Fibroblast of villous mesenchyme (primary cell): ENCODE data around the gene GRN. TPM values are rescaled to one million over a fixed set of nuclear protein-coding genes. Genes with fewer than 3 reads are reported as not detected.
A peak's percentile ranks its signal among the peaks of the same experiment; 100 is the strongest.

Experiments
- DNase-seq: peaks from one replicate; pipeline ENCODE4 v3.0.0-alpha.2; 2010; ENCODE audit warnings: low read depth
- H3K4me3 ChIP-seq: 2 replicates; pipeline ENCODE4 v1.5.1; 2011; ENCODE audit warnings: low read depth, mild to moderate bottlenecking, low read length
- total RNA-seq: library from RNA; depleted of rRNA; stranded (reverse); fragments of >200 nt; gene quantifications from 2 replicates; pipeline ENCODE4 v1.2.3, GENCODE V29; 2012
- TF ChIP-seq, protein P1 (sequence below): IDR thresholded peaks from 2 replicates; pipeline ENCODE4 v1.5.1; 2012; ENCODE audit warnings: low read depth, mild to moderate bottlenecking, low read length; ENCODE audit not compliant: insufficient read depth

The GRN gene
- total RNA-seq, 1 donor, result 165 TPM

DNA sequence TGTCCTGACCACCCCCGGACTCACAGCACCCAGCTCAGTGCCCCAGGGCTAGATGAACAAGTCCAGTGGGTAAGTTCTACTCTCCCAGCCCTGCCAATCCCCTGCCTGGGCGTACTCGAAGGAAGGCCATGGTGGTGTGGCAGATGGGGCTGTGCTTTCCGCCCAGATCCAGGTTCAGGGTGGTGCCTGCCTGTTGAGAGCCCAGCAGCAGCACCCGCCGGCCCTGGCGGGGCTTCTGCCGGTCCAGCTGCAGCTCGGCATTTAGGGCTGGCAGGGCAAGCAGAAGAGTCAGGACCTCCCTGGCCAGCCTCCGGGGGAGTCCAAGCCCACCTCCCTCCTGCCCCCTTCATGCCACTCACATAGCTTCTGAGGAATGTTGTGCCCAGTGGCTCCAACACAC lies 34.8 kb downstream of the GRN start:
- no peak overlapping the region for H3K4me3 ChIP-seq
- TF ChIP-seq, protein P1, sequence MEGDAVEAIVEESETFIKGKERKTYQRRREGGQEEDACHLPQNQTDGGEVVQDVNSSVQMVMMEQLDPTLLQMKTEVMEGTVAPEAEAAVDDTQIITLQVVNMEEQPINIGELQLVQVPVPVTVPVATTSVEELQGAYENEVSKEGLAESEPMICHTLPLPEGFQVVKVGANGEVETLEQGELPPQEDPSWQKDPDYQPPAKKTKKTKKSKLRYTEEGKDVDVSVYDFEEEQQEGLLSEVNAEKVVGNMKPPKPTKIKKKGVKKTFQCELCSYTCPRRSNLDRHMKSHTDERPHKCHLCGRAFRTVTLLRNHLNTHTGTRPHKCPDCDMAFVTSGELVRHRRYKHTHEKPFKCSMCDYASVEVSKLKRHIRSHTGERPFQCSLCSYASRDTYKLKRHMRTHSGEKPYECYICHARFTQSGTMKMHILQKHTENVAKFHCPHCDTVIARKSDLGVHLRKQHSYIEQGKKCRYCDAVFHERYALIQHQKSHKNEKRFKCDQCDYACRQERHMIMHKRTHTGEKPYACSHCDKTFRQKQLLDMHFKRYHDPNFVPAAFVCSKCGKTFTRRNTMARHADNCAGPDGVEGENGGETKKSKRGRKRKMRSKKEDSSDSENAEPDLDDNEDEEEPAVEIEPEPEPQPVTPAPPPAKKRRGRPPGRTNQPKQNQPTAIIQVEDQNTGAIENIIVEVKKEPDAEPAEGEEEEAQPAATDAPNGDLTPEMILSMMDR, result no peak
- no peak for DNase-seq

DNA sequence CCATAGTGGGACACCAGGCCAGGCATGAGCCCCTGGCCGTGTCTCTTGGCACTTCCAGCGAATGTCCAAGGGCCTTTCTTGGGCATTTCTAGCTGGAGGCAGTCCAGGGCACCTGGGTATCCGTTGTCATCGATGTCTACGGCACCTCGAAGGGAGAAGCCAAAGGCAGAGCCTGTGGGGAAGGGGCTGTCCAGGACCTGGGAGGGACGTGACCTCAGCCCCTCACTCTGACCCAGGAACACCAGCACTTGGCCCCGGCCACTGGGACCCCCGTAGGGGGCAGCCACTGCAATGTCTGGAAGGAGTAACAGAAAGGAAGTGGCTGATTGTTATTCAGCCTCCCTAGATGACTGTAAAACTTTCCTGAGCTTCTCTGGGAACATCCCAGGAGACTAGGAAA lies 35.7 kb downstream of the GRN start:
- DNase-seq, result no peak
- TF ChIP-seq, protein P1, result no peak
- H3K4me3 ChIP-seq, result no peak overlapping the region

DNA sequence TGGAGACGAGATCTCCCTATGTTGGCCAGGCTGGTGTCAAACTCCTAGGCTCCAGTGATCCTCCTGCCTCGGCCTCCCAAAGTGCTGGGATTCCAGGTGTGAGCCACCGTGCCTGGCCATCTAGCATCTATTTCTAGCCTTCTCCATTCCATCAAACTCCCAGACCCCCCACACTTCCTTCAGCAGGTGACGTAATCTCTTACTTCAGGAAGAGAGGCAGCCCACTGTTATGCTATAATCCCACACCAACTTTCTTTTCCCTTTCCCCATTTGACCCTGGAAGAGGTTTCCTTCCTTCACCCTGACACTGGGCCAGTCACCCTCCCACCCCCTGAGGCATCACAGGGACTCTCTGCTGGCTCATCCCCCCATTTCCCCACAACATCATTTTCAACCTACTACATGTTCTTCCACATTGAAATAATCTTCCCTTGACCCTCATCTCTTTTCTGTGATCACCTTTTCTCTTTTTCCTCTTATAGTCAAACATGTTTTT lies 36.8 kb downstream of the GRN start:
- DNase-seq, result no peak
- no peak overlapping the region for H3K4me3 ChIP-seq
- TF ChIP-seq, protein P1, result no peak

DNA sequence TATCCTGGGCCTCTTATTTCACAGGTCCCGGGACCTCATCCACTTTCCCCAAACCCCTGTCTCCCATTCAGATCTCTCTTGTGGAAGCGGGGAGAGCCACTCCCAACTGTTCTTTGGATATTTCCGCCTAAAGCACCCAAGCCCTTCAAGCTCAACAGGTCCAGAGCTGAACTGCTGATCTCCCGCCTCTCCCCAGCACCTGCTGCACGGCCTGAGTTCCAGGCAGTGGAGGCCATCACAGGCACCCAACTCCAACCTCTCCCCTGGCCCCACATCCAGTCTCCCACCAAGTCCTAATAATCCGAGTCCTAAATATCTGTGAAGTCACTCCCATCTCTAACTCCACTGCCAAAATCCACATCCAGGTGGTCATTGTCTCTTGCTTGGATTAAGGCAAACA lies 37.8 kb downstream of the GRN start:
- TF ChIP-seq, protein P1, result no peak
- no peak for DNase-seq
- no peak overlapping the region for H3K4me3 ChIP-seq

DNA sequence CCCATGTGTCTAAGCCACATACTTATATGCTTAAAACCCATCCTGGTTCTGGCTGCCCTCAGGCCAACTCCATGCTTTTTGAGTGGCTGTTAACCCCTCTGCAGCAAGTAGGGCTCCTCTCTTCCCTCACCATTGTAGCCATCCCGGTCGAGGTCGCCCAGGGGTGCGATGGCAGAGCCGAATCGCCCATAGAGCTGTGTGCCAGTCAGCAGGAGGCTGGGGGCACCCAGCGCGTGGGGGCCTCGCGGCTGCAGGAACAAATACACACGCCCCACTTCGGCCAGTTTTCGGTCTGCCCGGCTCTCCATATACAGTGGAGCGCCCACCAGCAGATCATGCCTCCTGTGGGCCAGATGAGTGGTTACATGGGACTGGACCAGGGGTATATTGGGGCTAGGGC lies 38.3 kb downstream of the GRN start:
- DNase-seq, result no peak
- H3K4me3 ChIP-seq, result no peak overlapping the region
- TF ChIP-seq, protein P1, result no peak

DNA sequence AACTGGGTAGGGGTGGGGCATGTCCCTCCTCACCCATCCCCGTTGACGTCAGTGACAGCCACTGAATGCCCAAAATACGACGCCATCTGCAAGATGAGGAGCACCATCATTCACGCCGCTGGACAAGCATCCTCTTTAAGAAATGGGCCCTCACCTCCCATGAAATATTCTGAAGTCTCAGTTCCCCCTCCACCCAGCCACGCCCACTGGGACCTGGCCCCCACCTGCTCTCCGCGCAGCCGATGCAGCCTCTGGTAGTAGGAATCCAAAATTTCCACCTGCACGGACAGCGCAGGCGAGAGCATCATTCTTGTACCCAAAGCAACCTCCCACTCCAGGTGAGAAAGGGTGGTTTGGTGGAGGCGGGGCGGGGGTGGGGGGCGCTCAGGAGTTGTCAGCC lies 38.8 kb downstream of the GRN start:
- H3K4me3 ChIP-seq, result no peak overlapping the region
- TF ChIP-seq, protein P1, result no peak
- no peak for DNase-seq

DNA sequence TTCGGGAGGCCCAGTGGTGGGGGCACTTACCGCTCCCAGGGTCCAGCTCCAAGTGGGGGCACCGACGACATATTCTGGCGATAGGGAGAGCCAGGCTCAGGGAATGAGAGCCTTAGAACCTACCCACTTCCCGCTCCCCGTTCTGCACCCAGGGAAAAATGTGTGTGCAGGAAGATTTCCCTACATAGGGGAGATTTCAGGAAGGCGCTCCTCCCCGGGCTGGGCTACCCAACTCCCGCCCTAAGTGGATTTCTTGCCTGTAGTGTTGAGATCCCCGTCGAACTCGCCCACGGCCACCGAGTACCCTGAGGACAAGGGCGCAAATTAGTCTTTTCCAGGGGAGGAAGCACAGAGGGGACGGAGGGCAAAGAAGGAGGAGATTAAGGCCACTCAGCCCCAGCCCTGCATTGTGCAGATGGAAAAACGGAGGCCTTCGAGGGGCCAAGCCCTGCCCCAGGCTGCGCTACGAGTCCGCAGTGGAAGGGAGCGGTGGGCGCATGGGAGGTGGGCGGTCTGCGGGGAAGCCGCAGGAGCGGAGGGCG lies 39.2 kb downstream of the GRN start:
- H3K4me3 ChIP-seq, result peak overlapping the region; percentile 70
- TF ChIP-seq, protein P1, result no peak

More for the DNA sequence above, 39.2 kb downstream of the GRN start:
- DNase-seq, result no peak
